GM19023 (cell line): ENCODE data around the gene ASB16.

Experiments used
- ATAC-seq: cut with Tn5 transposase; IDR thresholded peaks from one replicate; pipeline ENCODE4 v1.9.1; 2021; ENCODE audit warnings: mild to moderate bottlenecking, moderate library complexity; ENCODE audit not compliant: unreplicated experiment

ASB16 gene

GRCh38 chr17:44206825-44207155, 36.3 kb downstream of the ASB16 start:
- no peak for ATAC-seq

GRCh38 chr17:44207319-44207718, 36.8 kb downstream of the ASB16 start:
- no peak for ATAC-seq

DNA sequence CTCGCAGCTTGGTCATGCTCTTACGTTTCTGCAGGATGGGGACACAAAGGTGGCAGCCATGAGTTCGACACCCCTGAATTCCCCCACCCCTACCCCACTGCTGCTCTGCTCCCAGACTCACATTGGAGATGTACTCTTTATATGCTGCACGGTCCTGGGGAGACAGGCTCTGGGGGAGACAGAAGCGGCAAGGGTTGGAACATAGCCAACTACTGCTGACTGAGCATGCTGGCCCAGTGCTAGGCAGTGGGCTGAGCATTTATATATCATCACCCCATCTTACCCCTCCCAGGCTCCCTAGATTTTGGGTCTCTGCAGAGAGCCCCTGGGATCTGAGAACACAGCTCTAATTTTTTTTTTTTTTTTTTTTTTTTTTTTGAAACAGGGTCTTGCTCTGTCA, 37.2 kb downstream of the ASB16 start:
- ATAC-seq: no peak

DNA sequence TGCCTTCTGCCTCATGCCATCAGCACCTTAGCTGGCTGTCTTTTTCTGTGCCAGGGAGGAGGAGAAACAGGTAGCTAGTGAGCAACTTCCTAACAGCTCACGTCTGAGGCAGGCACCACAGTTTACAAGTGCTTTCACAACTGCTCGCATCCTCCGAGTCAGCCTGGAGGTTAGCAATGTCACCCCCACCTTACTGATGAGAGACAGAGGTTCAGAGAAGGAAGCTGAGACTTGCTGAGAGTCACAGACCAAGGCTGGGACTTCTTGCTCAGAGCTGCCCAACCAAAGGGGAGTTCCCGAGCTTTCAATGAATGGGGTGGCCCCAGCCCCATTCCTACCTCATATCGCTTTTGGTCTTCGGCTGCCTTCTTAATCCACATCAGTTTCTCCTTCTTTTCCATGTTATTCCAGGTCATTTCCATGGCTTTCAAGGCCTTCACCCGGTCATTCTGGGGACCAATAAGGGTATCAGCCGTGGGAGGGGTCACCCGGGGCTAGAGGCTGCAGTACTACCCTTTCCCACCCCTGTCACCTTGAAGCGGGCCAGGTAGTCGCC, 39.4 kb downstream of the ASB16 start:
- ATAC-seq: no peak

DNA sequence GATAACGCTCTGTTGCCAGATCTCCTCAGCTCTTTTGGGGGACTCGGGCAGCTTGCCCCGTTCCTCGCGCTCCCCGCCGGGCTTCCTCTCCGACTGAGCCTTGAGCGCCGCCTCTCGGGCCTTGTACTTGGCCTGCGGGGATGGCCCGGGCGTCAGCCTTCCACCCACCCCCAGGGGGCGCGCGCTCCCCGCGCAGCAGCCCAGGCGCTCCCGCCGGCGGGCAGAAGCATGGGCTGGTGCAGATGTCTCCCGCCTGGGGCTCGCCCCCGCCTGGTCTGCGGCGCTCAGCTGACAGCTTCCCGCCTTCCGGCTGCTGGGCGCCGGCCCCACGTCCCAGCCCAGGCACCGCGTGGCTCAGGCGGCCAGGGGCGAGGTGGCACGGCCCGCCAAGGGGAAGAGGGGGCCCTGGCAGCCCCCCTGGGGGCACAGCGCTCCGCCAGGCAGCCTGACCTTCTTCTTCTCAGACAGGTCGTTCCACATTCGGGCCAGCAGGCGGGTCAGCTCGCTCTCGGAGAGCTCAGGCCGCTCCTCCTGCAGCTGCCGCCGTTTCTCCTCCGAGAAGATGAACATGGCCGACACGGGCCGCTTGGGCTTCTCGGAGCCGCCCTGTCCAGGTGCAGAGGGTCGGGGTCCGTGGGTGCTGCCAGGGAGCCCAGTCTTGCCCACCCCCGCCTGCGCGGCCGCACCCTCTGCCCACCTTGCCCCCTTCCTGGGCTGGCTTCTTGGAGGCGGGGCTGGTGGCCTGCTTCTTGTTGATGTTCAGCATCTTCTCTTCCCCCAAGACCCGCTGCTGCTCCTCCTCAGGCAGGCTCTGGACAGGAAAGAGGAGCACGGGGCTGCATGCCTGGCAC, 40.1 kb downstream of the ASB16 start:
- ATAC-seq: peak; percentile 79

DNA sequence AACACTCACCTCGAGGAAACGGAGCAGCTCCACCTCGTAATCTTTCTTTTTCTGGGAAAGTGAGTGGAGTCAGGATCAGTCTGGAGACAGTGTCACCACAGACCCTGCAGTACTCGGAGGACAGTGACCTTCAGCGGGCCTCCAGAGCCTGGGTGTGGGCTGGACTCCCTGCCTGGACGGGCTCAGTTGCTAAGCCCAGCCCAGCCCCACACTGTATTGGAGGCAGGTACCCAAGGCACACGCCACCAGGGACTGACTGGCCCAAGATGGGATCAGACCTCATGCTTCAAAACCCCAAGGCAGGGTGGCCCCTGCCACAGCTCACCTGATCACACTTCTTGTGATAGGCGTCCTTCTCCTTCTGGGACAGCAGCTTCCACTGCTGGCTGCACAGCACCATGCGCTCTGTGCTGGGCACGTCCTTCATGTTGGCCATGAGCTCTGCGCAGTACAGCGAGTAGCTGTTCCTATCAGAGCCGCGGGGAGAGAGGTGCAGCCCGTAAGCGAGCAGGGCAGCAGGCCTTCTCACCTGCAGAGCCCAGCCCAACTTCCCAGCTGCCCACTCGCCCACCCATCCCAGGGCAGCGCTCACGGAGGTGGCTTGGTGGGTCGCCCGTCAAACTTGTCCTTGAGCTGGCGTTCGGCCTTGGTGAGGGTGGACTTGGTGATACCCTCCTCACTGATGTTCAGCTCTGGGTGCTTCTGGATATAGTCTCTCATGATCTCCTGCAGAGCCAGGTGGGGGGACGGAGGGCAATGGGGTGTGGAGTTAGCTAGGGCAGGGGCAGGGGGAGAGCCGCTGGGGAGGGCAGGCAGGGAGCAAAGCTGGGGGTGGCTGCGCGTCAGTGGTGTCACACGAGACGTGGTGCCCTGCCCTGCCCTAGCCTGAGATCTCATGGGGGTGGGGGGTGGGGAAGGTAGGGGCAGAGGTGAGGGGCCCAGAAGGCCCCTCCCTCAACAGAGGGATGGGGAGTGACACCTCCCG, 41.1 kb downstream of the ASB16 start:
- no peak for ATAC-seq

DNA sequence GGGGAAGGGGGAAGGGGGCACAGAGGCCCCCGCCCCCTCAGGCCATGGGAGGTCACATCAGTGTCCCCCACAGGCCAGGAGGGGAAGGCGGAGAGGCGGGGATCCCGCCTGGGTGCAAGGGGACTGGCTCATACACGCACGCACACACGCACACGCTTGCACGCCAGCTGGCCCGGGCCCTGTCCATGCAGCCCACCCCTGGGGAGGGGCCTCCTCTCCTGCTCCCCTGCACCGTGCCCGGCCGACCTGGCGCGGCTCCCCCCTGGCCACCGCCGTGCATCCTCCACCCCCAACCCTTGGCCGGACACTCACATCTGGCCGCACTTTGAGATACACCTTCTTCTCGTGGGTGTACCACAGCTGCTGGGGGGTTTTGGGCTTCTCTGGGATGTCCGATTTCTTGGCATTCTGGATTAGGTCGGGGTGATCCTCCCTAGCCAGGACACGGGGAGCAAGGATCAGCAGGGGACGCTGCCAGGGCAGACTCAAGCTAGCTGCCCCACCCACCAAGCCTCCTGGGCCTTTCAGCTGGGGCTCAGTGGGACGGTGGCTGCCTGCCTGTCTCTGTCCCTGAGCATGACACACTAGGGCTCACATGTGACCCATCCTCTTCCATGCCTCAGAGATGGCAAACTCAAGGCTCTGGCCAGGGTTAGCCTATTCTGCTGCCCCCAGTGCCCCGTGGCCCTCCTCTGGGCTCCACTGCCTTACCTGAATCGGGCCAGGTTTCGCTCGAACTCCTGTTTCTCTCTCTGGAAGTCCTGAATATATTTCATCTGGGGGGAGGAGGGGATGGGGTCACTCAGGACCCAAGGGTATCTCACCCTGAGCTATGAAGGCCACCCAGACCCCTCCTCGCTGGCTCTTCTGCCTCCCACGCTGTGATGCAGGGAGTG, 42.3 kb downstream of the ASB16 start:
- no peak for ATAC-seq

GRCh38 chr17:44213403-44214229, 43.1 kb downstream of the ASB16 start:
- no peak for ATAC-seq

DNA sequence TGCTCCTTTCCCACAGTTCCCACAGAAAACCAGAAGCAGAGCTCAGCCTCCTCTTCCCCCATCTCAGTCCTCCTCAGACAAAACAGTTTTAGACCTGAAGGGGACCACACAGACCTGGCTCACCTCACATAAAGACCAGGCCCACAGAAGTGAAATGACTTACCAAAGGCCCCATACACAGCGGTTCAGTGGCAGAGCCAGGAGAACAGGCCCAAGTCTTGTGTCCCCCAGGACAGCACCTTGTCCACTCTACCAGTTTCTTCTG, 43.7 kb downstream of the ASB16 start:
- ATAC-seq: no peak

DNA sequence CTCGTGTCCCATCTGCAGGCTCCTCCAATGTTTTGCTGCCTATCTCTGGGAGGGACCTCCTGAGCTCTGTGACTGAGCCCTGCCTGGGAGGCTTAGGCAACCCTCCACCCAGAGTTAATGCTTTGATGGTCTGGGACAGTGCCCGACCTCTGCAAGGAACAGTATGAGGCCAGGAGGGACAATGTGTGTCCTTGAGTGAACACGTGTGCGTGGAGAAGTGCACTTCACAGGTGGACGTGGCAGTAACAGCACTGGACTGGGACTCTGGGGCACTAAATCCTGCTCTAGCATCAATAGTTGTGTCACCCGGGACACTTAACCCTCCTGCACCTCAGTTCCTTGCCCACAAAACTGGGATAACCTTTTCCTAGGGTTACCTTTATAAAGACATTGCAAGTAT, 44.4 kb downstream of the ASB16 start:
- ATAC-seq: no peak

DNA sequence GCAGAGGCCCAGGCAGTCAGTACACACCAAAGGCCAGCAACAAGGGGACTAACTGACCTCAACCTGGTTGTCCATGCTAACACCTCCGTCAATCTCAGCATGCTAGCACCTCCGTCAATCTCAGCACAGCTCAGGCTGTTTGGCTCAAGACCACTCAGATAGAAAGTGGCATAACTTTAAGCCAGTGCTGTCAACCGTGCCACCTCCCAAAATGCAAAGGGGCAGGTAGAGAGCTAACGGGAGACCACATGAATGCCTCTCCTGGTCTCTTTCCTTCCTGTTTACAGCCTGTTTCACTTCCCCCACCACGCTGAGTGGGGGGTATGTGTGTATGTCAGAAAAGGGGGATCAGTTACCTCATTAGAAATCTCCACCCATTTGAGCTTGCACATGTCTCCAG, 45.7 kb downstream of the ASB16 start:
- no peak for ATAC-seq

DNA sequence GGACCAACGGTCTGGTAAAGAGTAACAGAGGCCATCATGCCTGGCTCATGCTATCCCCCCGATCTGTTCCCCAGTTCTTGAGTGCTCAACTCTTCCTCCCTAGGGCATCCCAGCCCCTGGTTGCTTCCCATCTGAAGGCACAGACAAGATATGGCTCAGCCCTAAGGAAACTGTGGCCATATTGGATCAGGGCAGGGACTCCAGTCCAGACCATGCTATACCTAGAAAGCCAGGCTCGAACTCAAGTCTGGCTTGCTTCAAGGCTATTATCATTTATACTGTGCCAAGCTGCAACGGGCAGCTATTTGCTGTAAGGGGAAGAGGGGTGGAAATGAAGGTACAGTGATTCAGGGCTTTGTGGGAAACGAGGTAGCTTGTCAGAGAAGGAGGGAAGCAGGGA, 46.2 kb downstream of the ASB16 start:
- ATAC-seq: no peak

DNA sequence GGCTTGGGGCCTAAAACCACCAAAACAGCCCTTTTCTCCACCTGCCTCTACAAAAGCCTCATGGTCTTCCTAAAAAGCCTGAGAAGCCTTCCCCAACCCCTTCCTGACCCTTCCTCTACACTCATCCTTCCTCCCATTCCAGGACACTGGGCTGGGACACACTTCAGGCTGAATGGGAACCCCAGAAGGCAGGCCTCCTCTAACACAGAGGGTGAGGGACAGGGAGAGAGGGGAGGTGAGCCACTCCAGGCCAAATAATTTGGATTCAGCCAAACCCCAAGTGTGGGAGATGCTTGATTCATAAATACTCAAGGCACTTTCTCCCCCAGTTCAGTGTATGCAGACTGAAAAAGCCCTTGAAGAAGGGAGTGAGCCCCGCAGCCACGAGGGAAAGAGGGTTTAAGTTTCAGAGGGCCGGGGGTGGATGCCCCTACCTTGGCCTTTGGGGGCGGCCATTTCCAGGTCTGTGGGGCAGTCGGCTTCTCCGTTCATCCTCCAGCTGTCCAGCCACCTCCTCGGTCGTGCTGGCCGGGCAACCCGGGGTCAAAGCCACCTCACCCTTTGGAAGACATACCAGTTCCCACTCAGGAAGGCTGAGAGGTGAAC, 47.3 kb downstream of the ASB16 start:
- no peak for ATAC-seq

DNA sequence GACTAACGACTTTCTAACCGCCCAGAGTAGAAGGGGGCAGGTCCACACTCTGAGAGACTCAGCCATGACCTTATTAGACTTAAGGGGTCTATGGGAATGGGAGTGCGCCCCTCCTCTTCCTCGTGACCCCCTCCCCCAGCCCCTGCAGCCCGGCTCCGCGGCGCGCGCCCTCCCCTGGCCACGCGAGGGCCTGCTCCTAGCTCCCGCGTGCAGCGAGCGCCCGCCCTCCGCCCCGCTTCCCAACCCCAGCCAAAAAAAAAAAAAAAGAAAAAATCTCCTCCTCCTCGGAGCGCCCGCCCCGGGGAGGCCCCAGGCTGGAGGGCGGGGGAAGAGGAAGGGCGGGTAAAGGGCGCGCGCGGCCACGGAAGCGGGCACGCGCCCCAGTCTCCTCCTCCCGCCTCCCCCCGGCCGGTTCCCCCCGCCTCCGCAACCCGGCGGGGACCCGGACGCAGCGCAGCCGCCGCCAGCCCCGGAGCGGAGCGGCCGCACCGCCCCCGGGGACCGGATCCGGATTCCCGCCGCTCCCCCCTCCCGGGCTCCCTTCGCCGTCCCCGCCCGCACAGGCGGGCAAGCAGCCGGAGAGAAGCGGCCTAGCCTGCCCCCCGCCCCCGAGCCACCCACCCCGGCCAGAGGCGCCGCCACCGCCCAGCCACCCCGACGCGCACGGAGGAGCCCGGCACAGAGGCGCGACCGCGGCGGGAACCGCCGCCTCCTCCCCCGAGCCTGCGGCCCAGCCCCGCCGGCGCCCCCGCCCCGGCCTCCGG, 48.0 kb downstream of the ASB16 start:
- ATAC-seq: peak; percentile 37

DNA sequence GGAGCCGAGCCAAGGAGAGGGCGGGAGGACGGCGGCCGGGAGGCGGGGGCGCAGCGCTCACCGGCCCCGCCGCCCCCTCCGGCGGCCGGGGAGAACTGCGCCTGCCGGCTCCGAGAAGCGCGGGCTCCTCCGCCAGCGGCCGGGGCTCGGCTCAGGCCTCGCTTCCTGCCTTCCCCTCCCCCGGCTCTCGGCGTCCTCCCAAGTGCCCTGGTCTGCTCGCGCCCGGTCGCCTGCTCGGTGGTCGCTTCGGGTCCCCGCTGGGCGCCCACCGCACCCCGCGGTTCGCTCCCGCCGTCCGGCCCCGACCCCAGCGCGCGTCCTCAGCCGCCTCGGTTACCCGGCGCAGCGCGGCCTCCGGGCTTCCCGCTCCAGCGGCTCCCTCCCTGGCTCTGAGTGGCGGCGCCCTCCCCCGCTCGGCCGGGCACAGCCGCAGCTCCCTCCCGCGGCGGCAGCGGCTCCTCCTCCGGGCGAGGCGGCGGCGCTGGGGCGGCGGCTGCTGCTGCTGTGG, 48.7 kb downstream of the ASB16 start:
- ATAC-seq: peak; percentile 36

- peak; percentile 9 for ATAC-seq
Observed at GRCh38 chr17:44219616-44220212, 49.2 kb downstream of the ASB16 start, which contains the start of gene UBTF. Gene UBTF, minus strand, starts transcription at chr17:44219675. Its CDS starts 1,446 bp downstream, at chr17:44218229.

- no peak for ATAC-seq
Observed at GRCh38 chr17:44220213-44221083, 49.9 kb downstream of the ASB16 start.
